Kidney (tissue), 14 donors: ENCODE data around the gene SULF2. TPM values are rescaled to one million over a fixed set of nuclear protein-coding genes. Genes with fewer than 3 reads are reported as not detected.

Experiments used
- DNase-seq, 5 donors: peaks; one replicate each; pipeline ENCODE4 v3.0.0-alpha.2; 2013 to 2020
- FAIRE-seq: peaks from 2 replicates; lab custom pipeline; 2012; peaks lifted over from hg19 to GRCh38; lab: Jason Lieb, UNC
- H3K27ac ChIP-seq, 2 donors: one replicate each; pipeline ENCODE4 v1.7.0; 2013; ENCODE audit warnings: low read depth in 2 of 2, low read length in 2 of 2, inconsistent platforms in 1 of 2
- H3K27me3 ChIP-seq: one replicate; pipeline ENCODE4 v1.7.1; 2013; ENCODE audit warnings: low read length, inconsistent platforms; ENCODE audit not compliant: control insufficient read depth, insufficient read depth
- H3K36me3 ChIP-seq, 3 donors: one replicate each; pipeline versions ENCODE4 v1.7.0 to v1.7.1; 2013; ENCODE audit warnings: low read length in 3 of 3, control low read depth in 1 of 3, inconsistent platforms in 1 of 3; ENCODE audit not compliant: insufficient read depth in 3 of 3, control insufficient read depth in 2 of 3
- H3K4me1 ChIP-seq, 3 donors: one replicate each; pipeline versions ENCODE4 v1.7.0 to v1.7.1; 2013; ENCODE audit warnings: low read length in 3 of 3, inconsistent platforms in 1 of 3, low read depth in 1 of 3; ENCODE audit not compliant: control insufficient read depth in 2 of 3, insufficient read depth in 2 of 3
- H3K4me3 ChIP-seq, 3 donors: one replicate each; pipeline versions ENCODE4 v1.7.0 to v1.8.1; 2013; ENCODE audit warnings: low read length in 3 of 3, control low read depth in 1 of 3, inconsistent platforms in 1 of 3
- H3K9ac ChIP-seq, 3 donors: one replicate each; pipeline versions ENCODE4 v1.7.0 to v1.7.1; 2013; ENCODE audit warnings: low read length in 3 of 3, control low read depth in 1 of 3, inconsistent platforms in 1 of 3
- H3K9me3 ChIP-seq, 3 donors: one replicate each; pipeline versions ENCODE4 v1.7.0 to v1.7.1; 2013; ENCODE audit warnings: low read length in 3 of 3, control low read depth in 1 of 3, inconsistent platforms in 1 of 3; ENCODE audit not compliant: control insufficient read depth in 2 of 3, insufficient read depth in 1 of 3
- intact Hi-C: fragments of 100-400 bp; cut with DNase I; formaldehyde crosslinking; loops from one replicate; pipeline ENCODE4 v1.11.1; 2022
- polyA plus RNA-seq: library from polyadenylated mRNA; stranded (reverse); fragments of 350-450 nt; fragmentation: Illumina TruSeq; extraction: RNeasy Lipid Tissue Mini Kit (QIAGEN cat#74804); gene quantifications from one replicate; pipeline ENCODE4 v1.2.3, GENCODE V29; 2014; ENCODE audit warnings: low read depth, low replicate concordance; ENCODE audit not compliant: insufficient read depth
- total RNA-seq: library from RNA; stranded (reverse); fragmentation: NEBNext Ultra II Directional; extraction: Animal tissue kit (Norgen Biotek cat#: 25700); gene quantifications from one replicate; pipeline ENCODE4 v1.2.1, GENCODE V29; 2021
- TF ChIP-seq, protein P1 (sequence below): IDR thresholded peaks from 3 replicates; pipeline ENCODE4 v1.5.1; 2012; ENCODE audit warnings: mild to moderate bottlenecking, moderate library complexity, borderline replicate concordance; ENCODE audit not compliant: insufficient read depth; ENCODE audit errors: extremely low read depth
- donor health status: control.
- donor health status: control.
- donor health status: control.
- donor health status: control.
- donor health status: control.
- donor health status: DM: yes; HTN: yes; CAD: no.
- donor health status: Normal renal cell carcinoma (clear cell type).

SULF2 gene
- total and polyA plus RNA-seq, 2 donors from 2014 or later, result 85.1 to 257 TPM

GRCh38 chr20:47740121-47740861, 45.0 kb downstream of the SULF2 start:
- no peak overlapping the region for H3K4me3 ChIP-seq

DNA sequence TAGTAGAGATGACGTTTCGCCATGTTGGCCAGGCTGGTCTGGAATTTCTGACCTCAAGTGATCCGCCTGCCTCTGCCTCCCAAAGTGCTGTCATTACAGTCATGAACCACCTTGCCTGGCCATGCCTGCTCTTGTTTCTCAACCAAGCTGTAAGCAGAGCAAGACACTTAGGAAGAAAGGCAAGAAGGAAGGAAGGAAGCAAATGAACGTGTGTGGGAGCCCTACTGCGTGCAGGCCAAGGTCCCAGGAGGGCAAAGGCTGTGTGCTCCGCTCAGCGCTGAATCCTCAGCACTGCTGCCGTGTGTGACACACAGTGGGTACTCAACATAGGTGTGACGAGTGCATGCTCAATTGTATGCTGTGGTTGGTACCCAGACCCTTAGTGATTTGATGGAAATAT, 47.4 kb downstream of the SULF2 start:
- no peak overlapping the region for H3K9ac ChIP-seq
- FAIRE-seq, result no peak
- no peak overlapping the region for H3K27ac ChIP-seq
- no peak overlapping the region for H3K4me3 ChIP-seq
- H3K27me3 ChIP-seq, result no peaks in the 10 kb centered on the region
- H3K9me3 ChIP-seq, result no peaks in the 10 kb centered on the region
- H3K4me1 ChIP-seq, result no peaks in the 10 kb centered on the region
- intact Hi-C loops, result no loop called here
- H3K36me3 ChIP-seq, result no peaks in the 10 kb centered on the region
- no peak for DNase-seq
- TF ChIP-seq, protein P1, sequence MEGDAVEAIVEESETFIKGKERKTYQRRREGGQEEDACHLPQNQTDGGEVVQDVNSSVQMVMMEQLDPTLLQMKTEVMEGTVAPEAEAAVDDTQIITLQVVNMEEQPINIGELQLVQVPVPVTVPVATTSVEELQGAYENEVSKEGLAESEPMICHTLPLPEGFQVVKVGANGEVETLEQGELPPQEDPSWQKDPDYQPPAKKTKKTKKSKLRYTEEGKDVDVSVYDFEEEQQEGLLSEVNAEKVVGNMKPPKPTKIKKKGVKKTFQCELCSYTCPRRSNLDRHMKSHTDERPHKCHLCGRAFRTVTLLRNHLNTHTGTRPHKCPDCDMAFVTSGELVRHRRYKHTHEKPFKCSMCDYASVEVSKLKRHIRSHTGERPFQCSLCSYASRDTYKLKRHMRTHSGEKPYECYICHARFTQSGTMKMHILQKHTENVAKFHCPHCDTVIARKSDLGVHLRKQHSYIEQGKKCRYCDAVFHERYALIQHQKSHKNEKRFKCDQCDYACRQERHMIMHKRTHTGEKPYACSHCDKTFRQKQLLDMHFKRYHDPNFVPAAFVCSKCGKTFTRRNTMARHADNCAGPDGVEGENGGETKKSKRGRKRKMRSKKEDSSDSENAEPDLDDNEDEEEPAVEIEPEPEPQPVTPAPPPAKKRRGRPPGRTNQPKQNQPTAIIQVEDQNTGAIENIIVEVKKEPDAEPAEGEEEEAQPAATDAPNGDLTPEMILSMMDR, result no peak

More at GRCh38 chr20:47740121-47740861, 45.0 kb downstream of the SULF2 start:
- no peaks in the 10 kb centered on the region for H3K9me3 ChIP-seq
- FAIRE-seq (no peak), DNase-seq (no peak)
- no peaks in the 10 kb centered on the region for H3K4me1 ChIP-seq
- H3K9ac ChIP-seq, result no peak overlapping the region
- intact Hi-C loops, result no loop called here
- H3K27ac ChIP-seq, result no peak overlapping the region
- no peaks in the 10 kb centered on the region for H3K27me3 ChIP-seq
- no peaks in the 10 kb centered on the region for H3K36me3 ChIP-seq
- TF ChIP-seq, protein P1, result no peak

DNA sequence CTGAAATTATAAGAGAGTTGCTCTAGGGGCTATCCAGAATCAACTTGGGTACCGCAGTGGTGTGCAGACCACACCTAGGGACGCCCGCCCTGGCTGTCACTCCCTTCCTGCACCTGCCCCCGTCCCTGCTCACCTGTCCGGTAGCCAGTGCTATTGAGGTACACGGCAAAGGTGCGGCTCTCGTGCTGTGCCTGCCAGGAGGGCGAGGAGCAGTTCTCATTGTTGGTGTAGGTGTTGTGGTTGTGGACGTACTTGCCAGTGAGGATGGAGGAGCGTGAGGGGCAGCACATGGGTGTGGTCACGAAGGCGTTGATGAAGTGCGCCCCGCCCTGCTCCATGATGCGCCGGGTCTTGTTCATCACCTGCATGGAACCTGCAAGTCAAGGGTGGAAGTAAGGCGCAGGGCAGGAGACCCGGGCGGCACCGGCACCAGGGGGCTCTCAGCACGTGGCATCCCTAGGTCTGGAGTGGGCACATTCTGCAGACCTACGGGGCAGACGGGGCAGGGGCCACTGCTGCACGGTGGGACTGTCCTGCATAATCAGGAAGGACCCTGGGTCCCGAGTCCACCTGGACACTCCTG, 48.6 kb downstream of the SULF2 start:
- TF ChIP-seq, protein P1, result no peak
- Histone ChIP-seq H3K36me3 (no peaks in the 10 kb centered on the region), H3K9ac (no peak overlapping the region), H3K4me3 (no peak overlapping the region), H3K4me1 (no peaks in the 10 kb centered on the region), H3K27ac (no peak overlapping the region), H3K27me3 (no peaks in the 10 kb centered on the region), H3K9me3 (no peaks in the 10 kb centered on the region)
- FAIRE-seq (no peak), DNase-seq (peak in 1 of 5 donors; percentile 65)
- intact Hi-C loops, result no loop called here
